ENCODE results near the gene NCAPD3.

DNA sequence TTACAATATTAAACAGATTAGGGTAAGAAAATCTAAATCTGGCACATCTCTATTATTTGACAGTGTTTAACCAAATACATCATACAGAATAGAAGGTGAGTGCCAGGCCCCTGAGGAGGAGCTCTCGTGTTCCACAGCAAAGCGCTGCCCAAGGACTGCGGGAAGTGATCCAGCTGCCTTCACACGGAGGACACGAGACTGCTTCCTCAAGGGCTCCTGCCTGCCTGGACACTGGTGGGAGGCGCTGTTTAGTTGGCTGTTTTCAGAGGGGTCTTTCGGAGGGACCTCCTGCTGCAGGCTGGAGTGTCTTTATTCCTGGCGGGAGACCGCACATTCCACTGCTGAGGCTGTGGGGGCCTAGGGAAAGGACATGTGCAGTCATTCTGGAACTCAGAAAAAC lies 71.1 kb downstream of the NCAPD3 start:
- TF ChIP-seq, protein P1, sequence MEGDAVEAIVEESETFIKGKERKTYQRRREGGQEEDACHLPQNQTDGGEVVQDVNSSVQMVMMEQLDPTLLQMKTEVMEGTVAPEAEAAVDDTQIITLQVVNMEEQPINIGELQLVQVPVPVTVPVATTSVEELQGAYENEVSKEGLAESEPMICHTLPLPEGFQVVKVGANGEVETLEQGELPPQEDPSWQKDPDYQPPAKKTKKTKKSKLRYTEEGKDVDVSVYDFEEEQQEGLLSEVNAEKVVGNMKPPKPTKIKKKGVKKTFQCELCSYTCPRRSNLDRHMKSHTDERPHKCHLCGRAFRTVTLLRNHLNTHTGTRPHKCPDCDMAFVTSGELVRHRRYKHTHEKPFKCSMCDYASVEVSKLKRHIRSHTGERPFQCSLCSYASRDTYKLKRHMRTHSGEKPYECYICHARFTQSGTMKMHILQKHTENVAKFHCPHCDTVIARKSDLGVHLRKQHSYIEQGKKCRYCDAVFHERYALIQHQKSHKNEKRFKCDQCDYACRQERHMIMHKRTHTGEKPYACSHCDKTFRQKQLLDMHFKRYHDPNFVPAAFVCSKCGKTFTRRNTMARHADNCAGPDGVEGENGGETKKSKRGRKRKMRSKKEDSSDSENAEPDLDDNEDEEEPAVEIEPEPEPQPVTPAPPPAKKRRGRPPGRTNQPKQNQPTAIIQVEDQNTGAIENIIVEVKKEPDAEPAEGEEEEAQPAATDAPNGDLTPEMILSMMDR (conservative IDR thresholded peaks at IDR 0.05; ENCODE audit: low read depth, low read length) = no peak
- TF ChIP-seq EZH2 (IDR thresholded peaks at IDR 0.05; ENCODE audit: low read length, unreplicated experiment) (no peak), EZH2phosphoT487 (IDR thresholded peaks at IDR 0.05; ENCODE audit: borderline replicate concordance, low read length) (no peak)

All from PC-3 (cell line).